HCT116 (cell line): Measurements from ENCODE around the gene GPC5. TPM values are rescaled to one million over a fixed set of nuclear protein-coding genes. Genes with fewer than 3 reads are reported as not detected.

Source experiments
- ATAC-seq: fragments of 200-7000 bp; cut with Tn5 transposase; 2 replicates; pipeline ENCODE4 v1.9.1; 2020; ENCODE audit warnings: mild to moderate bottlenecking, moderate library complexity
- BruUV-seq: library from RNA; stranded (reverse); fragments of 400-500 nt; replicated peaks from 2 replicates; lab custom pipeline; 2021; lab: Mats Ljungman, UMichigan
- CTCF ChIA-PET: fragments of 300-600 bp; sonication (Branson Sonifier 250); formaldehyde crosslinking; loops from one replicate; lab custom pipeline; 2021; ENCODE audit warnings: antibody characterized with exemption; lab: Charles Lee
- POLR2A ChIA-PET: fragments of 300-600, 350-600 bp; sonication (Branson Sonifier 250); formaldehyde crosslinking; loops from one replicate; lab custom pipeline; 2021; ENCODE audit warnings: antibody characterized with exemption; lab: Charles Lee
- RAD21 ChIA-PET, 2 experiments: fragments of 300-600 bp; sonication (Branson Sonifier 250); formaldehyde crosslinking; loops; one replicate each; lab custom pipeline; 2023; ENCODE audit warnings: low total read pairs in 2 of 2; ENCODE audit not compliant: uncharacterized antibody in 2 of 2, unreplicated experiment in 2 of 2, low non-redundant PET in 1 of 2; lab: Charles Lee
- DNase-seq: peaks from one replicate; pipeline ENCODE4 v3.0.0-alpha.2; 2010; ENCODE audit warnings: low read depth, low spot score
- H2AFZ ChIP-seq: fragments of 200-600 bp; shearing (Covaris generic), sonication (generic); 2 replicates; pipeline ENCODE4 v1.6.1; 2017; ENCODE audit warnings: low read depth, mixed run types, mixed read lengths, antibody characterized with exemption, low read length; ENCODE audit not compliant: poor library complexity, severe bottlenecking
- H3K27ac ChIP-seq: 2 replicates; pipeline ENCODE4 v1.5.1; 2012; ENCODE audit warnings: low read depth, low read length
- H3K27me3 ChIP-seq: fragments of 200-600 bp; sonication (generic); 2 replicates; pipeline ENCODE4 v1.6.1; 2016; ENCODE audit warnings: mixed run types, low read length, mixed read lengths; ENCODE audit not compliant: insufficient read depth
- H3K36me3 ChIP-seq, 2 experiments: fragments of 200-500 bp in 1 of 2; fragments of 200-600 bp in 1 of 2; sonication (Bioruptor generic) in 1 of 2; sonication (generic) in 1 of 2; 2 replicates each; pipeline versions ENCODE4 v1.5.1 to v1.6.1; 2014 to 2016; ENCODE audit warnings: low read length in 2 of 2, inconsistent platforms in 1 of 2, mixed read lengths in 1 of 2, mixed run types in 1 of 2; ENCODE audit not compliant: insufficient read depth in 2 of 2, control insufficient read depth in 1 of 2
- H3K4me1 ChIP-seq, 2 experiments: fragments of 200-600 bp in 1 of 2; sonication (generic) in 1 of 2; 2 replicates each; pipeline versions ENCODE4 v1.5.1 to v1.6.1; 2012 to 2017; ENCODE audit warnings: low read length in 2 of 2, inconsistent platforms in 1 of 2, mild to moderate bottlenecking in 1 of 2, mixed read lengths in 1 of 2, mixed run types in 1 of 2, moderate library complexity in 1 of 2; ENCODE audit not compliant: insufficient read depth in 2 of 2, control insufficient read depth in 1 of 2
- H3K4me2 ChIP-seq: fragments of 200-600 bp; sonication (generic); 2 replicates; pipeline ENCODE4 v1.6.1; 2017; ENCODE audit warnings: mixed run types, low read length, mixed read lengths
- H3K4me3 ChIP-seq, 2 experiments: fragments of 200-600 bp in 1 of 2; sonication (generic) in 1 of 2; replicated peaks in 1 of 2; 2 replicates each; pipeline ENCODE4 v1.5.1; 2011 to 2016; ENCODE audit warnings: low read length in 2 of 2, control low read depth in 1 of 2, low read depth in 1 of 2, mild to moderate bottlenecking in 1 of 2, mixed read lengths in 1 of 2, mixed run types in 1 of 2
- H3K79me2 ChIP-seq: fragments of 200-600 bp; sonication (generic); 2 replicates; pipeline ENCODE4 v1.6.1; 2017; ENCODE audit warnings: mild to moderate bottlenecking, mixed run types, low read length, moderate library complexity, mixed read lengths; ENCODE audit not compliant: insufficient read depth
- H3K9ac ChIP-seq: fragments of 200-600 bp; sonication (generic); 2 replicates; pipeline ENCODE4 v1.6.1; 2016; ENCODE audit warnings: low read length, mixed read lengths
- H3K9me2 ChIP-seq: fragments of 200-600 bp; sonication (generic), shearing (Covaris generic); 2 replicates; pipeline ENCODE4 v1.6.1; 2017; ENCODE audit warnings: mixed run types, mild to moderate bottlenecking, moderate library complexity; ENCODE audit not compliant: insufficient read depth
- H3K9me3 ChIP-seq, 2 experiments: fragments of 200-500 bp in 1 of 2; fragments of 200-600 bp in 1 of 2; sonication (Bioruptor generic) in 1 of 2; sonication (generic) in 1 of 2; 2 replicates each; pipeline ENCODE4 v1.6.1; 2014 to 2017; ENCODE audit warnings: low read length in 2 of 2, mixed read lengths in 2 of 2, inconsistent platforms in 1 of 2, low read depth in 1 of 2, mild to moderate bottlenecking in 1 of 2, mixed run types in 1 of 2, moderate library complexity in 1 of 2; ENCODE audit not compliant: control insufficient read depth in 1 of 2, insufficient read depth in 1 of 2
- H4K20me1 ChIP-seq: fragments of 200-600 bp; sonication (generic), shearing (Covaris generic); 2 replicates; pipeline ENCODE4 v1.6.1; 2017; ENCODE audit warnings: mixed run types, mild to moderate bottlenecking, moderate library complexity; ENCODE audit not compliant: insufficient read depth
- CEBPB ChIP-seq: IDR thresholded peaks from 2 replicates; pipeline ENCODE4 v1.6.1; 2012; ENCODE audit warnings: low read depth
- EZH2 ChIP-seq: fragments of 200-600 bp; sonication (generic); IDR thresholded peaks from 2 replicates; pipeline ENCODE4 v1.6.1; 2017; ENCODE audit warnings: antibody characterized with exemption, mixed run types
- POLR2AphosphoS5 ChIP-seq: IDR thresholded peaks from 2 replicates; pipeline ENCODE4 v1.6.1; 2011; ENCODE audit warnings: mild to moderate bottlenecking, low read depth, low read length, moderate library complexity
- RAD21 ChIP-seq: IDR thresholded peaks from 2 replicates; pipeline ENCODE4 v1.6.1; 2012; ENCODE audit warnings: low read depth, mild to moderate bottlenecking
- REST ChIP-seq: IDR thresholded peaks from 2 replicates; pipeline ENCODE4 v1.6.1; 2012; ENCODE audit warnings: low read depth
- SP1 ChIP-seq: IDR thresholded peaks from 2 replicates; pipeline ENCODE4 v1.6.1; 2012; ENCODE audit warnings: low read depth
- SRF ChIP-seq: IDR thresholded peaks from 2 replicates; pipeline ENCODE4 v1.6.1; 2012; ENCODE audit warnings: low read depth
- TCF7L2 ChIP-seq: IDR thresholded peaks from 2 replicates; pipeline ENCODE4 v1.7.0; 2011; ENCODE audit warnings: borderline replicate concordance, inconsistent platforms; ENCODE audit not compliant: insufficient read depth, insufficient read length; ENCODE audit errors: extremely low read depth
- YY1 ChIP-seq: IDR thresholded peaks from 2 replicates; pipeline ENCODE4 v1.6.1; 2011; ENCODE audit warnings: low read length, low read depth, moderate library complexity, mild to moderate bottlenecking; ENCODE audit not compliant: insufficient replicate concordance; ENCODE audit errors: extremely low read depth
- ZBTB33 ChIP-seq: IDR thresholded peaks from 2 replicates; pipeline ENCODE4 v1.6.1; 2011; ENCODE audit warnings: mild to moderate bottlenecking, low read length, moderate library complexity; ENCODE audit not compliant: insufficient replicate concordance; ENCODE audit errors: extremely low read depth
- ZFX ChIP-seq: fragments of 450-650 bp; IDR thresholded peaks from 2 replicates; pipeline ENCODE4 v1.6.1; 2017
- ZNF274 ChIP-seq: fragments of 200-500 bp; sonication (Bioruptor generic); IDR thresholded peaks from 2 replicates; pipeline ENCODE4 v1.6.1; 2014; ENCODE audit warnings: mild to moderate bottlenecking, low read depth, low read length, inconsistent platforms
- intact Hi-C: fragments of 100-400 bp; cut with micrococcal nuclease; formaldehyde crosslinking; loops from 2 replicates; pipeline ENCODE4 v1.10.0; 2022
- total RNA-seq: library from RNA; stranded (reverse); gene quantifications from one replicate; pipeline ENCODE4 v1.2.1, GENCODE V29; 2021; ENCODE audit not compliant: unreplicated experiment
- TF ChIP-seq, protein P1 (sequence below): IDR thresholded peaks from 2 replicates; pipeline ENCODE4 v1.6.1; 2012

GPC5 gene
- total RNA-seq, 1 experiment from 2014 or later = not detected

DNA sequence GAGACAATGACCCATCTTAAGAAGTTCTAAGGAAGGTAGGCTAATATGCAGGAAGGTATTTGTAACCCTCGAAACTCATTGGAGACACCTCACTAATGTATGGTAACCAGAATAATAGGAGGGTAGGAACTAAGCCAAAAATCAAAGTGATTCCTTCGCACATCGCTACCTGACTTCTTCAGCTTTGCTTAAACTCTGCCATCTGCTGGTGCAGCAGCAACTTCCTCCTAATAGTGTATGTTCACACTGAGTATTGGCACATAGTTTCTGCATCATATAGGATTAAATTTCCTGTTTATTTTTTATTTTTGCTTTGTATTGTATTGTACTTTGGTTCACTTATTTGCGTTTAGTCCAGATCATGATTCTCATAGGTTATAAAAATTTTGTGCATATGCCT, 676.2 kb downstream of the GPC5 start:
- Histone ChIP-seq H3K4me3 (no peak overlapping the region), H2AFZ (no peak overlapping the region), H3K9me2 (no peaks in the 10 kb centered on the region), H3K9ac (no peak overlapping the region), H3K9me3 (peaks cover 1 to 21% of the 10 kb centered on the region in 2 experiments; a peak in 3 of 4 replicates), H3K79me2 (no peaks in the 10 kb centered on the region), H3K27me3 (no peaks in the 10 kb centered on the region), H4K20me1 (no peaks in the 10 kb centered on the region), H3K4me2 (no peak overlapping the region), H3K36me3 (no peaks in the 10 kb centered on the region), H3K27ac (no peak overlapping the region), H3K4me1 (no peaks in the 10 kb centered on the region)
- DNase-seq (no peak), ATAC-seq (no peak)
- no TSS peak for BruUV-seq
- intact Hi-C loops = no loop called here
- ChIA-PET POLR2A (no interaction called here), CTCF (interaction anchor here (1.2 kb wide), 2 partner anchors 11 to 128 kb away, joined by 4 read pairs; no protein-coding TSS in a partner anchor), RAD21 (no interaction called here)
- TF ChIP-seq CEBPB (no peak), POLR2AphosphoS5 (no peak), ZNF274 (no peak), REST (no peak), ZFX (no peak), YY1 (no peak), TCF7L2 (no peak), SRF (no peak), SP1 (no peak), ZBTB33 (no peak), EZH2 (no peak), RAD21 (no peak)
- TF ChIP-seq, protein P1, sequence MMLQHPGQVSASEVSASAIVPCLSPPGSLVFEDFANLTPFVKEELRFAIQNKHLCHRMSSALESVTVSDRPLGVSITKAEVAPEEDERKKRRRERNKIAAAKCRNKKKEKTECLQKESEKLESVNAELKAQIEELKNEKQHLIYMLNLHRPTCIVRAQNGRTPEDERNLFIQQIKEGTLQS = no peak
